Fibroblast of villous mesenchyme (primary cell): Measurements from ENCODE around the gene GIPC2. TPM values are rescaled to one million over a fixed set of nuclear protein-coding genes. Genes with fewer than 3 reads are reported as not detected.

ENCODE experiments used
- DNase-seq: peaks from one replicate; pipeline ENCODE4 v3.0.0-alpha.2; 2010; ENCODE audit warnings: low read depth
- H3K4me3 ChIP-seq: 2 replicates; pipeline ENCODE4 v1.5.1; 2011; ENCODE audit warnings: low read depth, mild to moderate bottlenecking, low read length
- CTCF ChIP-seq: IDR thresholded peaks from 2 replicates; pipeline ENCODE4 v1.5.1; 2012; ENCODE audit warnings: low read depth, mild to moderate bottlenecking, low read length; ENCODE audit not compliant: insufficient read depth
- total RNA-seq: library from RNA; depleted of rRNA; stranded (reverse); fragments of >200 nt; gene quantifications from 2 replicates; pipeline ENCODE4 v1.2.3, GENCODE V29; 2012

Gene GIPC2
- total RNA-seq, 1 donor = 0.43 TPM

DNA sequence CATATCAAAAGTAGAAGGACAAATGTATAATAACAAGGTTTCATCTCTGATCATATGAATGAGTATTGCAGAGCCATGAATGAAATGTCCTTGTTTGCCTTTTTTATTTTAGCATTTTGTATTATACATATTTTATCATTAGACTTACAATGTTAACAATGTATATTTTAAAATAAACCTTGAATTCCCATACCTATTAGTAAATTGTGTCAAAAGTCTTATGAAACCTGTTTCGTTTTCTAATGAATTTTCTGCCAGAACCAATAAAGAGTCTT, 40.4 kb upstream of the GIPC2 start:
- peak overlapping the region; percentile 85 for H3K4me3 ChIP-seq
- no peak for TF ChIP-seq CTCF
- no peak for DNase-seq

- TF ChIP-seq CTCF = no peak
- DNase-seq = peak; percentile 91
- H3K4me3 ChIP-seq = peak overlapping the region; percentile 85
These were observed 40.0 kb upstream of the GIPC2 start for GRCh38 chr1:78005755-78006154.

- DNase-seq = no peak
- H3K4me3 ChIP-seq = peak overlapping the region; percentile 85
- no peak for TF ChIP-seq CTCF
These were observed 39.2 kb upstream of the GIPC2 start for GRCh38 chr1:78006521-78006920.

- no peak for DNase-seq
- no peak for TF ChIP-seq CTCF
- peak overlapping the region; percentile 85 for H3K4me3 ChIP-seq
These were observed 38.0 kb upstream of the GIPC2 start for GRCh38 chr1:78007677-78008341.

- no peak for TF ChIP-seq CTCF
- peak overlapping the region; percentile 85 for H3K4me3 ChIP-seq
- DNase-seq = no peak
These were observed 36.5 kb upstream of the GIPC2 start for GRCh38 chr1:78009276-78009675.

- H3K4me3 ChIP-seq = peak overlapping the region; percentile 85
- TF ChIP-seq CTCF = no peak
- DNase-seq = peak; percentile 46
These were observed 35.9 kb upstream of the GIPC2 start for GRCh38 chr1:78009836-78010235.

DNA sequence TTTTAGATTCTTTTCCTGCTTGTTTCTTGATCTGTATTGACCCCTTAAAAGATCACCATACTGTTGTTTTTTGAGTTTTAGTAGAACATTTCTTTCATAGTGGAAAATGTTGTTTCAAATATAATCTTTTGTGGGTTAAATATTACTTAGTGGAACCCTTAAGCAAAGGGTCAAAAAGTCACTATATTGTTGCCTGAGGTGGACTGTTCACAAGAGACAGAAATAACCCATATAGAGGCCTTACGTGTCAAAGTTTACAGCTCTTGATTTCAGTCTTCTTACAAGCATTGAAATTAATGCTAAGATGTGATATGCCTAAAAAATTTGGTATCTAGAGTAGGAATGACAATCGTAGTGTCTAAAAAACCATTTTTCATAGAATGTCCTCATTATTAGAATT, 34.7 kb upstream of the GIPC2 start:
- H3K4me3 ChIP-seq = no peak overlapping the region
- no peak for TF ChIP-seq CTCF

More for the DNA sequence above, 34.7 kb upstream of the GIPC2 start:
- DNase-seq = no peak
